ENCODE data around the gene MAG. TPM values are rescaled to one million over a fixed set of nuclear protein-coding genes. Genes with fewer than 3 reads are reported as not detected.
A peak's percentile ranks its signal among the peaks of the same experiment; 100 is the strongest.

The MAG gene
- polyA plus RNA-seq, 3 donors, result 1.9 to 2.7 (median 2.3) TPM

GRCh38 chr19:35296644-35297514, 4.9 kb downstream of the MAG start:
- DNase-seq (ENCODE audit: low read depth in 3 of 3, low spot score in 2 of 3), result no peak

- no peak for DNase-seq (ENCODE audit: low read depth in 3 of 3, low spot score in 2 of 3)
Observed at GRCh38 chr19:35297515-35297848, 5.5 kb downstream of the MAG start.

GRCh38 chr19:35297922-35298321, 6.0 kb downstream of the MAG start:
- DNase-seq (ENCODE audit: low read depth in 3 of 3, low spot score in 2 of 3), result no peak

GRCh38 chr19:35298561-35298972, 6.6 kb downstream of the MAG start:
- DNase-seq (ENCODE audit: low read depth in 3 of 3, low spot score in 2 of 3), result no peak

GRCh38 chr19:35299523-35300338, 7.8 kb downstream of the MAG start:
- no peak for DNase-seq (ENCODE audit: low read depth in 3 of 3, low spot score in 2 of 3)

GRCh38 chr19:35300339-35300649, 8.3 kb downstream of the MAG start:
- DNase-seq (ENCODE audit: low read depth in 3 of 3, low spot score in 2 of 3), result no peak

- DNase-seq (ENCODE audit: low read depth in 3 of 3, low spot score in 2 of 3), result no peak
Observed at GRCh38 chr19:35301961-35302360, 10.0 kb downstream of the MAG start.

GRCh38 chr19:35302446-35302845, 10.5 kb downstream of the MAG start:
- no peak for DNase-seq (ENCODE audit: low read depth in 3 of 3, low spot score in 2 of 3)

GRCh38 chr19:35303357-35303915, 11.5 kb downstream of the MAG start:
- DNase-seq (ENCODE audit: low read depth in 3 of 3, low spot score in 2 of 3), result no peak

- DNase-seq (ENCODE audit: low read depth in 3 of 3, low spot score in 2 of 3), result no peak
Observed at GRCh38 chr19:35304036-35304435, 12.1 kb downstream of the MAG start.

GRCh38 chr19:35305181-35305580, 13.2 kb downstream of the MAG start:
- no peak for DNase-seq (ENCODE audit: low read depth in 3 of 3, low spot score in 2 of 3)

GRCh38 chr19:35306473-35307246, 14.7 kb downstream of the MAG start:
- DNase-seq (ENCODE audit: low read depth in 3 of 3, low spot score in 2 of 3), result no peak

GRCh38 chr19:35307931-35308330, 16.0 kb downstream of the MAG start:
- no peak for DNase-seq (ENCODE audit: low read depth in 3 of 3, low spot score in 2 of 3)

GRCh38 chr19:35308910-35309309, 16.9 kb downstream of the MAG start:
- no peak for DNase-seq (ENCODE audit: low read depth in 3 of 3, low spot score in 2 of 3)

- DNase-seq (ENCODE audit: low read depth in 3 of 3, low spot score in 2 of 3), result peak; percentile 41 to 74 (median 69)
Observed at GRCh38 chr19:35309481-35310279, 17.7 kb downstream of the MAG start.

- DNase-seq (ENCODE audit: low read depth in 3 of 3, low spot score in 2 of 3), result no peak
Observed at GRCh38 chr19:35310331-35310730, 18.4 kb downstream of the MAG start.

- no peak for DNase-seq (ENCODE audit: low read depth in 3 of 3, low spot score in 2 of 3)
Observed at GRCh38 chr19:35310811-35311465, 19.0 kb downstream of the MAG start.

- no peak for DNase-seq (ENCODE audit: low read depth in 3 of 3, low spot score in 2 of 3)
Observed at GRCh38 chr19:35311901-35312665, 20.1 kb downstream of the MAG start.

- DNase-seq (ENCODE audit: low read depth in 3 of 3, low spot score in 2 of 3), result no peak
Observed at GRCh38 chr19:35313587-35313986, 21.6 kb downstream of the MAG start.
